Lower leg skin (tissue), 4 donors: Measurements from ENCODE around the gene TEX12. TPM values are rescaled to one million over a fixed set of nuclear protein-coding genes. Genes with fewer than 3 reads are reported as not detected.

ENCODE experiments used
- DNase-seq, 2 donors: peaks; one replicate each; pipeline ENCODE4 v3.0.0-alpha.2; 2019; ENCODE audit warnings: low spot score in 2 of 2
- H3K4me3 ChIP-seq: fragments of 200-600 bp; sonication (generic); 2 replicates; pipeline ENCODE4 v1.5.1; 2017; ENCODE audit warnings: mild to moderate bottlenecking, low read depth; ENCODE audit not compliant: poor library complexity, severe bottlenecking
- CTCF ChIP-seq, 3 donors: fragments of 450-650 bp; IDR thresholded peaks; one replicate each; pipeline ENCODE4 v1.5.1; 2016; ENCODE audit warnings: antibody characterized with exemption in 3 of 3, mild to moderate bottlenecking in 3 of 3, moderate library complexity in 2 of 3
- POLR2A ChIP-seq, 2 donors: fragments of 450-650 bp; IDR thresholded peaks; one replicate each; pipeline ENCODE4 v1.6.1; 2016 to 2017; ENCODE audit warnings: antibody characterized with exemption in 2 of 2, mild to moderate bottlenecking in 1 of 2, moderate library complexity in 1 of 2
- WGBS, 2 donors: methylation state at CpG; one replicate each; pipeline ENCODE4 v1.1.5; 2018; 5-methylcytosine and 5-hydroxymethylcytosine counted together
- intact Hi-C: fragments of 100-400 bp; cut with DNase I; formaldehyde crosslinking; loops from one replicate; pipeline ENCODE4 v1.15.0; 2023; ENCODE audit warnings: low total_unique reads
- total RNA-seq, 4 donors: library from RNA; depleted of rRNA; stranded (reverse); fragments of >200 nt; gene quantifications; one replicate each; pipeline ENCODE4 v1.1.0, GENCODE V29; 2016

Gene TEX12
- under 1 TPM in 2 of 4 donors, not detected in 2; 0.22 to 0.75 TPM for total RNA-seq

- 87 to 95% methylated on average over 25 of the region's 25 CpGs for WGBS, 2 donors
- intact Hi-C loops = no loop called here
- no peak for DNase-seq
- no peak for TF ChIP-seq CTCF (IDR thresholded peaks at IDR 0.05)
- no peak for TF ChIP-seq POLR2A (IDR thresholded peaks at IDR 0.05)
- H3K4me3 ChIP-seq = no peak within 1 kb of the TSS
Observed at GRCh38 chr11:112167145-112167544, at the start of gene TEX12. Gene TEX12 (plus strand): TSS chr11:112167372. CDS start chr11:112169269, 1,897 bp downstream.

GRCh38 chr11:112118176-112118575, 49.0 kb upstream of the TEX12 start:
- no peak for DNase-seq
- TF ChIP-seq POLR2A (IDR thresholded peaks at IDR 0.05) = no peak
- no peak for TF ChIP-seq CTCF (IDR thresholded peaks at IDR 0.05)
- 79 to 85% methylated on average over 2 of the region's 2 CpGs for WGBS, 2 donors
- no peak overlapping the region for H3K4me3 ChIP-seq
- intact Hi-C loops = loop anchor here (10.0 kb wide), 1 partner anchor 57 kb away; the partner anchor contains the start of gene BCO2

GRCh38 chr11:112121981-112122615, 45.1 kb upstream of the TEX12 start:
- DNase-seq = no peak
- 70 to 81% methylated on average over 5 of the region's 5 CpGs for WGBS, 2 donors
- no peak overlapping the region for H3K4me3 ChIP-seq
- no peak for TF ChIP-seq POLR2A (IDR thresholded peaks at IDR 0.05)
- no peak for TF ChIP-seq CTCF (IDR thresholded peaks at IDR 0.05)
- intact Hi-C loops = no loop called here

- intact Hi-C loops = no loop called here
- no peak for DNase-seq
- 65 to 69% methylated on average over 4 of the region's 4 CpGs for WGBS, 2 donors
- no peak overlapping the region for H3K4me3 ChIP-seq
- TF ChIP-seq POLR2A (IDR thresholded peaks at IDR 0.05) (no peak), CTCF (IDR thresholded peaks at IDR 0.05) (no peak)
Observed at GRCh38 chr11:112123129-112123528, 44.0 kb upstream of the TEX12 start.

GRCh38 chr11:112127056-112127455, 40.1 kb upstream of the TEX12 start:
- intact Hi-C loops = no loop called here
- TF ChIP-seq CTCF (IDR thresholded peaks at IDR 0.05) (no peak), POLR2A (IDR thresholded peaks at IDR 0.05) (no peak)
- H3K4me3 ChIP-seq = no peak overlapping the region
- no peak for DNase-seq
- 85 to 92% methylated on average over 2 of the region's 2 CpGs for WGBS, 2 donors
